KBM-7 (cell line): ENCODE results near the gene SLC16A8.
"Not testable (repeated sequence)": the region's sequence is repeated elsewhere in the genome, so short reads cannot be mapped to it uniquely, and the experiment has no call there.

Source experiments
- DNase-seq: peaks from one replicate; pipeline ENCODE4 v3.0.0-alpha.2; 2015
- in situ Hi-C: fragments of 300-500 bp; cut with MboI; formaldehyde crosslinking; loops from 2 replicates; pipeline ENCODE4 v1.14.3; 2020; ENCODE audit warnings: low sequenced_read_pairs, low pct_unique_long_range_greater_than_20kb, mixed read lengths

The SLC16A8 gene

GRCh38 chr22:38089474-38089851 is 5.5 kb upstream of the SLC16A8 start:
- no peak for DNase-seq
- in situ Hi-C loops: no loop called here

- in situ Hi-C loops: no loop called here
- no peak for DNase-seq
These were observed 4.9 kb upstream of the SLC16A8 start for GRCh38 chr22:38088629-38089473.

GRCh38 chr22:38087855-38088254 is 3.9 kb upstream of the SLC16A8 start:
- in situ Hi-C loops: no loop called here
- DNase-seq: no peak

GRCh38 chr22:38086942-38087341 is 3.0 kb upstream of the SLC16A8 start:
- in situ Hi-C loops: no loop called here
- no peak for DNase-seq

GRCh38 chr22:38086001-38086845 is 2.2 kb upstream of the SLC16A8 start:
- DNase-seq: no peak
- in situ Hi-C loops: no loop called here

- in situ Hi-C loops: no loop called here
- no peak for DNase-seq
These were observed 1.5 kb upstream of the SLC16A8 start for GRCh38 chr22:38085501-38085900.

- in situ Hi-C loops: no loop called here
These were observed 1.1 kb upstream of the SLC16A8 start for GRCh38 chr22:38085056-38085455.

GRCh38 chr22:38082986-38083710 is 836 bp downstream of the SLC16A8 start:
- in situ Hi-C loops: no loop called here
- no peak for DNase-seq

More at GRCh38 chr22:38085056-38085455, 1.1 kb upstream of the SLC16A8 start:
- DNase-seq: no peak

GRCh38 chr22:38081941-38082828 is 1.8 kb downstream of the SLC16A8 start:
- no peak for DNase-seq
- in situ Hi-C loops: no loop called here

GRCh38 chr22:38081636-38081940 is 2.4 kb downstream of the SLC16A8 start:
- in situ Hi-C loops: no loop called here
- no peak for DNase-seq

- no peak for DNase-seq
- in situ Hi-C loops: no loop called here
These were observed 2.9 kb downstream of the SLC16A8 start for GRCh38 chr22:38080850-38081635.

GRCh38 chr22:38080474-38080849 is 3.5 kb downstream of the SLC16A8 start:
- DNase-seq: no peak
- in situ Hi-C loops: no loop called here

- DNase-seq: no peak
- in situ Hi-C loops: no loop called here
These were observed 4.2 kb downstream of the SLC16A8 start for GRCh38 chr22:38079804-38080203.

GRCh38 chr22:38079208-38079607 is 4.8 kb downstream of the SLC16A8 start:
- in situ Hi-C loops, DNase-seq: not testable (repeated sequence)

- in situ Hi-C loops: no loop called here
- DNase-seq: no peak
These were observed 5.7 kb downstream of the SLC16A8 start for GRCh38 chr22:38078046-38078840.

GRCh38 chr22:38077595-38077994 is 6.4 kb downstream of the SLC16A8 start:
- DNase-seq: no peak
- in situ Hi-C loops: no loop called here

- DNase-seq: no peak
- in situ Hi-C loops: no loop called here
These were observed 6.9 kb downstream of the SLC16A8 start for GRCh38 chr22:38077096-38077495.
